GM21447 (cell line): ENCODE results near the gene RGL4.
"Not testable (repeated sequence)": the region's sequence is repeated elsewhere in the genome, so short reads cannot be mapped to it uniquely, and the experiment has no call there.

ENCODE experiments used
- ATAC-seq: cut with Tn5 transposase; IDR thresholded peaks from one replicate; pipeline ENCODE4 v1.9.1; 2021; ENCODE audit not compliant: unreplicated experiment

The RGL4 gene

GRCh38 chr22:23728108-23728507 is 37.3 kb downstream of the RGL4 start:
- ATAC-seq = not testable (repeated sequence)

- ATAC-seq = no peak
Measured at GRCh38 chr22:23737696-23738095, 46.9 kb downstream of the RGL4 start.

- ATAC-seq = no peak
Measured at GRCh38 chr22:23742505-23743264, 51.9 kb downstream of the RGL4 start.

- ATAC-seq = no peak
Measured at GRCh38 chr22:23743303-23743705, 52.5 kb downstream of the RGL4 start.

- no peak for ATAC-seq
Measured at GRCh38 chr22:23744001-23744400, 53.2 kb downstream of the RGL4 start.

- ATAC-seq = no peak
Measured at GRCh38 chr22:23744485-23744884, 53.7 kb downstream of the RGL4 start.

GRCh38 chr22:23745791-23746190 is 55.0 kb downstream of the RGL4 start:
- ATAC-seq = no peak
